ENCODE data around the gene NAE1.

- TF ChIP-seq SUZ12 (IDR thresholded peaks at IDR 0.05) (no peak), FOXM1 (IDR thresholded peaks at IDR 0.05; ENCODE audit: borderline replicate concordance) (no peak), ZNF384 (IDR thresholded peaks at IDR 0.05) (no peak), FOXK2 (IDR thresholded peaks at IDR 0.05) (no peak)
Observed at GRCh38 chr16:66849549-66849948, 18.8 kb upstream of the NAE1 start.

Data from HEK293T (cell line).